Sigmoid colon (tissue), 4 donors: ENCODE measurements around the gene CTH.

Source experiments
- CTCF ChIP-seq, 4 experiments: fragments of 450-650 bp in 3 of 4; fragments of 200-600 bp in 1 of 4; IDR thresholded peaks; one replicate each; pipeline ENCODE4 v1.5.1; 2016 to 2019; ENCODE audit warnings: antibody characterized with exemption in 4 of 4, mild to moderate bottlenecking in 3 of 4, moderate library complexity in 2 of 4
- EP300 ChIP-seq, 4 donors: sonication (generic); formaldehyde crosslinking; IDR thresholded peaks; one replicate each; pipeline ENCODE4 v1.6.1; 2017; ENCODE audit warnings: antibody characterized with exemption in 4 of 4
- POLR2A ChIP-seq, 2 donors: fragments of 450-650 bp; IDR thresholded peaks; one replicate each; pipeline ENCODE4 v1.6.1; 2016; ENCODE audit warnings: antibody characterized with exemption in 2 of 2, mild to moderate bottlenecking in 2 of 2, moderate library complexity in 2 of 2
- POLR2AphosphoS5 ChIP-seq, 4 donors: sonication (generic); formaldehyde crosslinking; IDR thresholded peaks; one replicate each; pipeline ENCODE4 v1.6.1; 2017; ENCODE audit warnings: antibody characterized with exemption in 4 of 4

- no peak for TF ChIP-seq EP300 (IDR thresholded peaks at IDR 0.05)
- TF ChIP-seq CTCF (IDR thresholded peaks at IDR 0.05): no peak
- no peak for TF ChIP-seq POLR2A (IDR thresholded peaks at IDR 0.05)
- TF ChIP-seq POLR2AphosphoS5 (IDR thresholded peaks at IDR 0.05): no peak
Measured at GRCh38 chr1:70468180-70468579, 57.1 kb downstream of the CTH start.
